Measurements from ENCODE around the gene NDEL1. TPM values are rescaled to one million over a fixed set of nuclear protein-coding genes. Genes with fewer than 3 reads are reported as not detected.
A peak's percentile ranks its signal among the peaks of the same experiment; 100 is the strongest.

Gene NDEL1
- total RNA-seq, 1 experiment from 2014 or later: 78.4 TPM

DNA sequence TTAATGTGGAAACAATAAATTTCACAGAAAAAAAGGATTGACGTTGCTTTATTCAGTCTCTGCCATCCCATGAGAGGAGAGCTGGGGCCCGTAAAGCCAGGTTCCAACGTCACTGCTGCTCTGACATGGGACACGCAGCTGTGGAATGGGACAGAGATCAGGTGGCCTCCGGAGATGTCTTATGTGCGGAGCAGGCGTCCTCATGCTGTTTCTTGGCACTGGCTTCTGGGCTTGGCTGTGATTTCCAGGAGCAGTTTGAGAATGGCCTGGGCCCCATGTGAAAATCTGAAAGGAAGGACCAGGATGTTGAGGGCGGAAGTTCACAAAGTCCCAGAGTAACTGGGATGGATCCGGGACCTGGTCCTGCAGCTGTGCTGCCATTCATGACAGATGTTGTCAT is 32.4 kb downstream of the NDEL1 start:
- H3K36me3 ChIP-seq (ENCODE audit: low read depth): no peaks in the 10 kb centered on the region
- no peaks in the 10 kb centered on the region for H4K20me1 ChIP-seq (ENCODE audit: insufficient read depth)
- TSS peak; percentile 6 for BruUV-seq (replicated peaks)

DNA sequence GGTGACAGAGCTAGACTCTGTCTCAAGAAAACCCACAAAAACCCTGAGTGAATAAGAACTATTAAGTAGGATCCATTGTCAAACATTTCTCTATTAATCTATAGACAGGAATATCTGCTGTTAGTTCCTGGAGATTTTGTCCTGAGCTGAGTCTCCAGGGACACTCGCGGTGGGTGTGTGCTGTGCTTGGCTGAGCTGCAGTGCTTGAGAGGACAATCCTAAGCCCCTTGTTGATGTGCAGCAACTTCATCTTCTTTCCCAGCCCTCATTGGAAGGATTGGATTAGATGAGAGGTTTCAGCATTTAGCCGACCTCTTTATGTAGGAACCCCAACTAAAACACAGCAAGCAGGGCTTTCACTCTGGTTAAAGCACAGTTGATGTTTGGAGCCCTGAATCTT is 33.3 kb downstream of the NDEL1 start:
- ChIA-PET CTCF (no interaction called here), POLR2A (ENCODE audit: unreplicated experiment) (no interaction called here)
- Histone ChIP-seq H3K9me2 (ENCODE audit: insufficient read depth) (no peaks in the 10 kb centered on the region), H3F3A (ENCODE audit: insufficient read depth, low read depth) (no peaks in the 10 kb centered on the region), H3K4me1 (replicated peaks; ENCODE audit: insufficient read depth) (no peaks in the 10 kb centered on the region), H3K27ac (no peak overlapping the region), H3K4me3 (no peak overlapping the region), H3K9me3 (ENCODE audit: insufficient read depth, low read depth) (no peaks in the 10 kb centered on the region), H2AFZ (no peak overlapping the region), H3K27me3 (ENCODE audit: insufficient read depth, low read depth) (no peaks in the 10 kb centered on the region), H4K20me1 (ENCODE audit: insufficient read depth) (no peaks in the 10 kb centered on the region), H3K79me2 (ENCODE audit: low read depth) (no peaks in the 10 kb centered on the region), H3K36me3 (ENCODE audit: low read depth) (no peaks in the 10 kb centered on the region), H3K4me2 (no peak overlapping the region)
- DNase-seq: no peak
- intact Hi-C loops (cut with micrococcal nuclease; ENCODE audit: unreplicated experiment): no loop called here
- TF ChIP-seq, protein P1, sequence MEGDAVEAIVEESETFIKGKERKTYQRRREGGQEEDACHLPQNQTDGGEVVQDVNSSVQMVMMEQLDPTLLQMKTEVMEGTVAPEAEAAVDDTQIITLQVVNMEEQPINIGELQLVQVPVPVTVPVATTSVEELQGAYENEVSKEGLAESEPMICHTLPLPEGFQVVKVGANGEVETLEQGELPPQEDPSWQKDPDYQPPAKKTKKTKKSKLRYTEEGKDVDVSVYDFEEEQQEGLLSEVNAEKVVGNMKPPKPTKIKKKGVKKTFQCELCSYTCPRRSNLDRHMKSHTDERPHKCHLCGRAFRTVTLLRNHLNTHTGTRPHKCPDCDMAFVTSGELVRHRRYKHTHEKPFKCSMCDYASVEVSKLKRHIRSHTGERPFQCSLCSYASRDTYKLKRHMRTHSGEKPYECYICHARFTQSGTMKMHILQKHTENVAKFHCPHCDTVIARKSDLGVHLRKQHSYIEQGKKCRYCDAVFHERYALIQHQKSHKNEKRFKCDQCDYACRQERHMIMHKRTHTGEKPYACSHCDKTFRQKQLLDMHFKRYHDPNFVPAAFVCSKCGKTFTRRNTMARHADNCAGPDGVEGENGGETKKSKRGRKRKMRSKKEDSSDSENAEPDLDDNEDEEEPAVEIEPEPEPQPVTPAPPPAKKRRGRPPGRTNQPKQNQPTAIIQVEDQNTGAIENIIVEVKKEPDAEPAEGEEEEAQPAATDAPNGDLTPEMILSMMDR (conservative IDR thresholded peaks at IDR 0.05): no peak
- TF ChIP-seq EZH2 (IDR thresholded peaks at IDR 0.05; ENCODE audit: low read depth): no peak
- no TSS peak for BruUV-seq (replicated peaks)

More for the DNA sequence above, 32.4 kb downstream of the NDEL1 start:
- Histone ChIP-seq H3K27me3 (ENCODE audit: insufficient read depth, low read depth) (no peaks in the 10 kb centered on the region), H3K27ac (no peak overlapping the region), H3K9me3 (ENCODE audit: insufficient read depth, low read depth) (no peaks in the 10 kb centered on the region), H3K4me1 (replicated peaks; ENCODE audit: insufficient read depth) (no peaks in the 10 kb centered on the region), H3K4me2 (no peak overlapping the region), H3F3A (ENCODE audit: insufficient read depth, low read depth) (no peaks in the 10 kb centered on the region), H3K9me2 (ENCODE audit: insufficient read depth) (no peaks in the 10 kb centered on the region), H2AFZ (no peak overlapping the region), H3K4me3 (no peak overlapping the region), H3K79me2 (ENCODE audit: low read depth) (no peaks in the 10 kb centered on the region)
- ChIA-PET POLR2A (ENCODE audit: unreplicated experiment) (no interaction called here), CTCF (no interaction called here)
- TF ChIP-seq EZH2 (IDR thresholded peaks at IDR 0.05; ENCODE audit: low read depth): no peak
- TF ChIP-seq, protein P1 (conservative IDR thresholded peaks at IDR 0.05): no peak
- DNase-seq: no peak
- intact Hi-C loops (cut with micrococcal nuclease; ENCODE audit: unreplicated experiment): no loop called here

DNA sequence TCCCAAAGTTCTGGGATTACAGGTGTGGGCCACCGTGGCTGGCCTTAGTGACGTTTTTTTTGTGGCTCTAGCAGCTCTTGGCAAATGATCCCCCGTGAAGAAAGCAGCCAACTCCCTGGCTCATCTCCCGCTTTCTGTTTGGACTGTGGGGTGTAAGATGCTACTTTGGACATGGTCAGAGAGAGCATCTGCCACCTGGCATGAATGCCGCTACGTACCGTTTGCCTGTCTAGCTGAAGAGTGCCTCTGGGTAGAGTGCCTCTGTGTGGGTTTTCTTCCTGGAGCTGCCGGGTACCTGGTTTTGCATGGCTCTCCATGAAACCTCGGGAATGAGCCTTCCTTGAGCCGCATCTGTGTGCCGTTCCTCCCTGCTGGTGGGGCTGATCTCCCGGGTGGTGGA is 34.3 kb downstream of the NDEL1 start:
- Histone ChIP-seq H3K4me3 (no peak overlapping the region), H3K4me2 (no peak overlapping the region), H3K9me3 (ENCODE audit: insufficient read depth, low read depth) (no peaks in the 10 kb centered on the region), H3K4me1 (replicated peaks; ENCODE audit: insufficient read depth) (no peaks in the 10 kb centered on the region), H3F3A (ENCODE audit: insufficient read depth, low read depth) (no peaks in the 10 kb centered on the region), H3K27me3 (ENCODE audit: insufficient read depth, low read depth) (no peaks in the 10 kb centered on the region), H2AFZ (no peak overlapping the region), H4K20me1 (ENCODE audit: insufficient read depth) (no peaks in the 10 kb centered on the region), H3K36me3 (ENCODE audit: low read depth) (no peaks in the 10 kb centered on the region), H3K27ac (no peak overlapping the region), H3K9me2 (ENCODE audit: insufficient read depth) (no peaks in the 10 kb centered on the region), H3K79me2 (ENCODE audit: low read depth) (no peaks in the 10 kb centered on the region)
- intact Hi-C loops (cut with micrococcal nuclease; ENCODE audit: unreplicated experiment): no loop called here
- TF ChIP-seq, protein P1 (conservative IDR thresholded peaks at IDR 0.05): no peak
- no peak for TF ChIP-seq EZH2 (IDR thresholded peaks at IDR 0.05; ENCODE audit: low read depth)
- ChIA-PET CTCF (no interaction called here), POLR2A (ENCODE audit: unreplicated experiment) (no interaction called here)
- no peak for DNase-seq
- no TSS peak for BruUV-seq (replicated peaks)
